ENCODE measurements around the gene UGT1A8.

- TF ChIP-seq POLR2A (IDR thresholded peaks at IDR 0.05; ENCODE audit: low read depth, low read length) (no peak), CTCF (IDR thresholded peaks at IDR 0.05; ENCODE audit: extremely low read depth in 1 of 2, insufficient read depth in 1 of 2, low read depth in 1 of 2, low read length in 2 of 2) (no peak), JUN (IDR thresholded peaks at IDR 0.05; ENCODE audit: borderline replicate concordance, insufficient read depth, insufficient read length, low read depth) (no peak), MAX (IDR thresholded peaks at IDR 0.05; ENCODE audit: insufficient read depth, insufficient read length) (no peak)
These were observed 181.7 kb downstream of the UGT1A8 start for GRCh38 chr2:233799087-233799665.

Data from endothelial cell of umbilical vein (primary cell).